Measurements from ENCODE around the gene MID1IP1.
A peak's percentile ranks its signal among the peaks of the same experiment; 100 is the strongest.

The MID1IP1 gene

DNA sequence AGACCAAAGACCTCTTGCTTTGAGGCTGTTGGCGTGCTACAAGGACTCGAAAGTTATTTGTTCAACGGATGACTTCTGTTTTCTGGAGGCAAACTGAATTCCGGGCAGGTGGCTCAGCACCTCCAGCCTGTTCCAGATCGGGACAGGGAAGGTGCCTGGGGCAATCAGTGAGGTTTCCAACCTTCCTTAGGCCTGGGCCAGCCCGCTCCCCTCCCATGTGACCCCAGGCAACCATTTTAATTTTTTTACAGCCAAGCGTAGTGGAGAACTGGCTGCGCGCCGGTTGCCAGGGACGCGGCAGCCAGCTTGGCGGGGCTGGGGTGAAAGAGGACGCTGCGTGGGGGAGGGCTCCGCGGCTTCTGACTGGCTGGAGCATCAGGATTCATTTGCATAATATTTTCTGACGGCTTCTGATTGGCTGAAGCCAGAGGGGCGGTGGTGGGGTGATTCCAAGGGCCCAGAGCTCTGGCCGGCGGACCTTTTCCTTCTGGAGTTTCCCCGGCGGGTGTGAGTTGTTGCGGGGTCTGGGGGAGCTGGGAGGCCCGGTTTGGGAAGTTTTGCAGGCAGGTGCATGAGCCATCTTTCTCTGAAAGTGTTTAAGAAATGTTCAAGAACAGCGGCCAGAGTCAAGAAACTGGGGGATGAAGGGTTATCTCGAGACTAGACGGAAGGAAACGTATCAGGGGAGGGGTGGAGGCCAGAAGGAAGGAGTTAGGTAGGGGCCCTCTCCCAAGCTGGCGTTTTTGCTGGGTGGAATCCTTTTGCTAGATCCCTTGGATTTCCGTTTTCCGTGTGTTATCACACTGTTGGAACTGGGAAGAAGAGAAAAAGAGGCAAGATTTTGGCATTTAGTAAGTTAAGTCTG is at the start of gene MID1IP1:
Gene MID1IP1, plus strand, starts transcription at position 479 of the 865 bp plus-strand sequence. CDS start 3,488 bp downstream, outside the sequence.
- TF ChIP-seq CTCF (conservative IDR thresholded peaks at IDR 0.05; ENCODE audit: low read depth, low read length): no peak
- DNase-seq (ENCODE audit: low read depth): peak; percentile 93
- H3K4me3 ChIP-seq (ENCODE audit: low read depth, low read length): peak within 1 kb of the TSS; percentile 70

DNA sequence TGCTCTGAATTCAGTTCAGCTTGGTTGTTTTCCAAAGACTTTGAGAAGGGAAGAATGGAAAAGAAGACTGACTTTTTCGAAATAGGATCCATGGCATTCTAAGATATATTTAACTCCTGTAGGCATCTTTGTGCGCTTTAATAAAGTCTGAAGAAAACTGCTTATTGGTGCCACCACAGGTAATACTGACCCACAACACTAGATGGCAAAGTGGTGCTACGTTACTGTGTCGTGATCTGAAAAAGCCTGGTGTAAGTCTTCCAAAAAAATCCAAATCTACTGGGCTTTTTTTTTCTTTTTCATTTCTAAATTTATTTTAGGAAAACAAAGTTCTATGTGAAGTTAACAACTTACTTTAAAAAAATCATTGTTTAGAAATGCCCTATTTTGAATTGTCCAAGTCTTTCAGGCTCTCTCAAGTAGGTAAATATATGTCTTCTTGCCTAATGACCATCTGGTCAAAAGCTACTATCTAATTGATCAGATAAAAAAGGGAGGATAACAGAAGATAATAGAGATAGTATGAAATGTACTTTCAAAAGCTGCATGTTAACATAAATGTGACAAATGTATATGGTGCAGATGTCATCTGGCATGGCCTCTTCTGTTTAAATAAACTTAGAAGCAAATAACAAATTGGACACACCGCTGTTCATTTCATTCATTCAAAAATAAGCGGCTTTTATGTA is 47.0 kb upstream of the MID1IP1 start:
- peak; percentile 73 for DNase-seq (ENCODE audit: low read depth)
- peak; percentile 62 for TF ChIP-seq CTCF (conservative IDR thresholded peaks at IDR 0.05; ENCODE audit: low read depth, low read length)
- no peak overlapping the region for H3K4me3 ChIP-seq (ENCODE audit: low read depth, low read length)

- no peak overlapping the region for H3K4me3 ChIP-seq (ENCODE audit: low read depth, low read length)
- TF ChIP-seq CTCF (conservative IDR thresholded peaks at IDR 0.05; ENCODE audit: low read depth, low read length): no peak
- no peak for DNase-seq (ENCODE audit: low read depth)
Observed at GRCh38 chrX:38754818-38755718, 46.2 kb upstream of the MID1IP1 start.

DNA sequence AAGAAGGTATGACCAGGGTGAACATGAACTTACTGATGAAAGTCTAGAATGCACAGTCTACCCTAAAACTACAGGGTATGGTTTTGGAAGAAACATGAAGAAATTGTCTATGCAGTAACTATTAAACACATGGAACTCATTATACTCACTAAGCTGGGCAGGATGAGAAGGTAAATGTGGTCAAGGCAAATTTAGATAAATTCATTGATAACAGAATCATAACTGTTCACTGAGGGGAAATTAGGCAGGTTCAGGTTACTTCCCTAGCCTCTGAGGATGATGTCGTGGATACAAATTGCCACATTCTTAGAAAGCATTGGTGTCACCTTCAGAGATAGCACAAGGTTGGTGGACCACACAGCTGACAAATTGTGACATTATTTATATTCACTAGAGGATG is 40.4 kb upstream of the MID1IP1 start:
- no peak overlapping the region for H3K4me3 ChIP-seq (ENCODE audit: low read depth, low read length)
- no peak for DNase-seq (ENCODE audit: low read depth)
- TF ChIP-seq CTCF (conservative IDR thresholded peaks at IDR 0.05; ENCODE audit: low read depth, low read length): no peak

DNA sequence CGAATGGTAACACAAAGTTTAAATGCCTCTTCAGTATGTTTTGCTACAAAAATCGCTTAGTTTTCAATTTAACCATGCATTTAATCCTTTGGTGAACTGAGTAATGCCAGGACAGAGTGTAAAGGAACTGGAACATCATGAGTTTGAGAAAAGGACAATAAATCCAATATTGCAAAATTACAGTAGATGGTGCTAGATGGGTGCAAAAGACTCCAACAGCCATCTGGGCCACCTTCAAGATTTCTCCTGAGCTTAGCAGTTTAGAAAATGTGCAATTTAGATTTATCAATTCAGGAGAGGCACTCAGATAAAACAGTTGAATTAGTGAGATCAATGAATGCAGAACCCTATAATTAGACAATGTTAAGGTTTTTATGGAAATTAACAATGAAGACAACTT is 33.2 kb upstream of the MID1IP1 start:
- no peak overlapping the region for H3K4me3 ChIP-seq (ENCODE audit: low read depth, low read length)
- TF ChIP-seq CTCF (conservative IDR thresholded peaks at IDR 0.05; ENCODE audit: low read depth, low read length): peak; percentile 60
- DNase-seq (ENCODE audit: low read depth): peak; percentile 57

DNA sequence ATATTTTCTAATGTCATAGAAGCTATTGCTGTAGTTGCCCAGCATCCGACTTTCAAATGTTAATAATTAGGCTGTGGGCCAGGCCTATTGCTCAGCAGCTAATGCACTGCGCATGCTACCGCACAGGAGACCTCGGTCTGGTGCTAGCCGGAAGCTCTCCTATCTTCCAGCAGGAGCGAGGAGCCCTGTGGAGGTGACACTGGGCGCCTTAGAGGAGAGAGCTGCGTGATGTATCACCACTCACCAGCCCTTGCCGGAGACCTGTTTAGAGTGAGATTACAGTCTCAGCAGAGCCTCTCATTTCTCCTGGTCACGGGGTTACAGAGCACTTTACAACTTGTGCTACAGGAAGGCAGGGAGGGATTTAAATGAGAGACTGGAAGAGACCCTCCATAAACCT is 31.1 kb upstream of the MID1IP1 start:
- no peak for TF ChIP-seq CTCF (conservative IDR thresholded peaks at IDR 0.05; ENCODE audit: low read depth, low read length)
- no peak for DNase-seq (ENCODE audit: low read depth)
- no peak overlapping the region for H3K4me3 ChIP-seq (ENCODE audit: low read depth, low read length)

Measured in choroid plexus epithelial cell (primary cell).